HG03066 (cell line): Measurements from ENCODE around the gene KCNT1.

Experiments
- ATAC-seq: cut with Tn5 transposase; IDR thresholded peaks from one replicate; pipeline ENCODE4 v1.9.1; 2021; ENCODE audit warnings: low read depth; ENCODE audit not compliant: unreplicated experiment

KCNT1 gene

DNA sequence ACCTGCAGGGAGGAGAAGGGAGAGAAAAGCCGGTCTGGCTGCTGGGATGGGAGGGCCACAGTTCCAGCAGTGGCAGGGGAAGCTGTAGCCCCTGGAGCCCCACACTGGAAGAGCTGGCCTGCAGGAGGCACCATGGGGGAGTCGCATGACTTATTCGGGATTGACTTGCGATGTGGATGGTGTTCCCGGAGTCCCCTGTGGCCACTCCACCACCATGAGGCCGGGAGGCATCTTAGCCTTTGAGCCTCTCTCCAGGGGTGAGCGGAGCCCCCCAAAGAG is 92.0 kb downstream of the KCNT1 start:
- no peak for ATAC-seq

DNA sequence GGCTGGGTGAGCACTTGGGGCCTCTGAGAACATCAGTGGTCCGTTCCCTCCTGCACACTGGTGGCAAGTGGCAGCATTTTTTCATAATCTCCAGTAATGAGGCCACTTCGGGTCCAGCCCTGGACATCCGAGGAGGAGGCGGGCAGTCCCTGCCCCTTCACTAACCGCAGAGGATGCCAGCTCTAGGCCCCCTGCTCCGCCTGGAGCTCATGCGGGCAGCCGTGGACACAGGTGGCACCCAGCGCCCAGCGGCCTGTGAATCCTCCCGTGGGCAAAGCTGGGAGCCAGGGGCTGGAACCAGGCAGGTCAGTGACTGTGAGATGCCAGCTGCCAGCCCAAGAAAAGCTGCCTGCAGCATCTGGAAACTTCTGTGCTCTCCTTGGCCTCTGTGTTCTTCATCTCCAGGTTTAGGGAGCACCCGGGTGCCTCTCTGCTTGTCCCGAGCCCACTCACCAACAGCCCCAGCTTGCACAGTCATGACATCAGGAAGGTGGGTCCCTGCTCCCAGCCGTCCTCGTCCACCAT is 92.4 kb downstream of the KCNT1 start:
- no peak for ATAC-seq

DNA sequence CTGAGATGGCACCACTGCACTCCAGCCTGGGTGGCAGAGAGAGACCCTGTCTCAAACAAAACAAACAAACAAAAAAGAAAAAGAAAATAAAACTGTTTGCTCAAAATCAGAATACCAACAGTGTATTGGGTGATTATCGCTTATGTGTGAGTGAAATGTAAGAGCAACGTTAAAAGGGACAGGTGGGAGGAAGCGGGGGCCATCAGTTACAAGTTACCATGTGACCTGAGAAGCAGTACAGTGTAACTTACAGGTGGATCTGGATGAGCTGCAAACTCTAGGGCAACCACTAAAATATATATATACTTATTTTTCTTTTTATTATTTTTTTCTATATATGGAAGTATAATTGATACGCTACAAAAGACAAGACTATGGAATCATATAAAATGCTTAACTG is 93.4 kb downstream of the KCNT1 start:
- ATAC-seq, result no peak

DNA sequence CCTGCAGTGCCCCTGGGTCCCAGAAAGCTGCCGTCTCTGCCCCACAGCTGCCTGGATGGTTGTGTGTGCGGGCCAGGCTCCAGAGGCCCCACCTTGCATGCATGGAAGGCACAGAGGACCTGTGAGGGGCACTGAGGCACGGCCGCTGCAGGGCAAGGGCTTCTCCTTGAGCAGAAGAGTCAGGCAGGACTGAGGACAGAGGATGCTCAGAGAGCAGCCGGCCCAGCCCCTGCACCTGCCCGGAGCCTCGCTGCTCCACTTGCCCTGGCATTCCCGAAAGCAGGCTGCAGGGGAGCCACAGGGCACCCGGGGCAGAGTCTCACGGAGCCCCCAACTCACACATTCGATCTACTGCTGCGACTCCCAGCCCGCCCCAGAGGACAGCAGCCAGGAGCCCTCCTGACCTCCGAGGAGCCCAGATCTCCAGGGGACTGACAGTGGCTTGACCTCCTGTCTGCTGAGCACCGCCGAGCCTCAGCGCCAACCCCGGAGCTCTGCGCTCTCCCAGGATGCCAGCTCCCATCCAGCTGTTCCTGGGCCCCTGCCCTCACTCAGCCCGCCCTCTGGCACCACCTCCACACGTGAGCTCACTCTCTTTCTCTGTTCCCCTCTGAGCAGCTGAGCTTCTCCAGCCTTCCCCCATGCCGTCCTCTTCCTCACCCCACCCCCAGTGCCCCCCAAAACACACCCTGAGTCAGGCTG is 95.0 kb downstream of the KCNT1 start:
- no peak for ATAC-seq

DNA sequence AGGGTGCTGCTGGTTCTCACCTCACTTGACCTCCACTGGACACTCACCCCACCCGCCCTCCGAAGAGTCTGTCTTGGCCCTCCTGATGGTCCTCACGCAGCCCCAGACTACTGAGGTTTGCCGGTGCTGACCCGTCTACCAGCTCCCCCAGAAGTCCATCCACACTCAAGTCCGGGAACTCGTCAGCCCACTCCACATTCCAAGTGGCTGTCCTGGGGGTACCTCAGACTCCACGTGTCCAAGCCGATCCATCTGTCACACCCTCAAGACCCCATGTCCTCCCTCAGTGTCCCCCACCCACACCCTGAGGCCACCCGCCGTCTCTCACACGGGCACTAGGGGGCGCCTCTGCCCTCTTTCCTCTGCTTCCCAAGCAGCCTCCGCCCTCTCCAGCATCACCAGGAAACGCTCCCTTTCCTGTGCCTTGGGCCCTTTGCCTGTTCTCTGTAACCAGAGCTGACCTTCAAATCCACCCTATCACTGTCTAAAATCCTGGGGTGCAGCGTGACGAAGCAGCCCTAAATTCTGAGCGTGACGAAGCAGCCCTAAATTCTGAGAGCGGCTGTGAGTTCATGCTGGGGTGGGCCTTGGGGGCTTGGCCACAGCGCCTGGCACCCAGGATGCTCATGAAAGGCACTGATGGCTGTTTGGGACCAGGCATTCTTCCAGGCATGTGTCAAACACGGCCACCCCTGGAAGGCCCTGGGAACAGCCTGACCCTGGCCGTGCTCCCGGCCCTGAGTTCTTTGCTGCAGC is 95.7 kb downstream of the KCNT1 start:
- ATAC-seq, result no peak

DNA sequence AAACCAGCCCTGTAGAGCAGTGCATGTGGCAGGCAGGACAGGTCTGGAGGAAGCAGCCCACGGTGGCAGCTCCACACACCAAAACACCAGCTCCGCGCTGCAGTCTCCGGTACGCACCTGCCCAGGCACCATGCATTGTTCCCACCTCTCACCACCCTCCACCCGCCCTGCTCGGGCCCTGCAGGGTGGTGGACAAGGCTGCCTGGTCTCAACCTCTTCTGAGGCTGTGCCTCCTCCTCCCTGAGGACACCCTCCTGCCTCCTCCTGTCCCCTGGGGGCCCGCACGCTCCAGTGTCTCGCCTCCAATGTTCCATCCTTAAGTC is 96.2 kb downstream of the KCNT1 start:
- no peak for ATAC-seq

DNA sequence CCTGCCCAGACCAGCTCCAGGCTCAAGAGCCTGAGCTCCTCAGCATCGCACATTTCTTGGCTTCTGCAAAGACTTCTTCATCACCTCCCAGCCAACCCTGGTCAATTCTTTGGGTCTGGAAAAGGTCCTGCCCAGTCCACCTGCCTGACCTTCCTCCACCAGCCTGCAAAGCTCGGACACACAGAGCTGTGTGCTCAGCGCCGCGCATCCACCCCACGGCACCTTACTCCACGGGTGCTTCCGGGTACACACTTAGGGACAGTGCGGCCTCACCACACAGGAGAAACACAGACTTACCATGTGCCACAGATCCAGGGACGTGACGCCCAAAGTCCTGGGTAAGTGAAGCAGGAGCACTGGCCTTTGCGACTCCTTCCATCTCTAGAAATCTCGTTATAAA is 97.3 kb downstream of the KCNT1 start:
- no peak for ATAC-seq

DNA sequence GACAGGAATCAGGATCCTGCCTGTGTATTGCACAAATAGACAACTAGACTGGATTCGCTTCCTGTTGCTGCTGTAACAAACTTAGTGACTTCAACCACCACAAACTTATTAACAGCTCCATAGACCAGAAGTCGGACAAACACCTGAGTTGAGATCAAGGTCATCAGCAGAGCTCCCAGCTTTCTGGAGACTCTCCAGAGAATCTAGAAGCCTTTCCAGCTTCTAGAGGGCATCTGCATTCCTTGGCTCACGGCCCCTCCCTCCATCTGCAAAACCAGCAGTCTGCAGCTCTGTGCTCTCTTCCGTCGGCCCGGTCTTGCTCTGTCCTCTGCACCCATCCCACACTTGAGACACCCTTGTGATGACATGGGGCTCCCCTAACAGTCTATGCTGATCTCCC is 99.1 kb downstream of the KCNT1 start:
- no peak for ATAC-seq

DNA sequence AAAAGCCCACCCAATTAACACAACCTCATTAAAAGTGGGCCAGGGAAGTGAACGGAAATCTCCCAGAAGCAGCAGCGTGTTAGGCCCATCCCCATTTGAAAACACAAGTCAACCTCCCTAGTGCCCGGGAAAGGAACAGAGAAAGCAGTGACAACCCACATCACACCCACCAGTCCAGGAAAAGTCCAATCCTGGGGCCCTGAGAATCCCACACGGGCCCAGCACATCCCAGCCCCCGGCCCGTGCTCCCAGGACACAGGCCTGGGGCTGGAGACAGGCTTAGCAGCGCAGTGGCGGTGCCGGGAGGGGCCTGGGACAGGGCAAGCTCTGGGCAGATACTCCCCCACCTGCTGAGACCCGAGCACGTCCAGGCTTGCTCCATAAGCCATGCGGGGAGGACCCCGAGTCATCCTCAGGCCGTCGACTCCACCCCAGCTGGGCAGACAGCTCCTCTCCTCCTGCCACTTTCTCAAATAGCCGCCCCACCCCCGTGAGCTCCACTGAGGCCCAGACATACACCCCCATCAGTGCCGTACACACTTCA is 101.0 kb downstream of the KCNT1 start:
- no peak for ATAC-seq

DNA sequence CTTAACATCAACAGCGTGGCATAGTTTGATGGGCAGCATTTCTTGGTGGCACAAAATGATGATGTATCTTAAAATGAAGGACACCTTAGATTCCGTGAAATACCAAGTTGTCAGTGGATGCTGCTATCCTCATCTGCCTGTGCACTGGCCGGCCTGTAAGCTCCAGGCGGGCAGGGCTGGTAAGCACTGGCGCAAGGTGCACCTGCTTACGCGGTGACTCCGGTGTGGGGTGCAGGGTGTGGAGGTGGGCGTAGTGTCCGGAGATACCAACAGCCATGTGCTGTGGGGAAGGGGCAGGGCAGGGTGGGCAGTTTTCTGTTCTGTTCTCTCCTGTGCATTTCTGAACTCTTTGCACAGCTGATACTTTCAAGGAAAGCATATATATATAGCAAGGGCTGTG is 101.5 kb downstream of the KCNT1 start:
- ATAC-seq, result no peak

DNA sequence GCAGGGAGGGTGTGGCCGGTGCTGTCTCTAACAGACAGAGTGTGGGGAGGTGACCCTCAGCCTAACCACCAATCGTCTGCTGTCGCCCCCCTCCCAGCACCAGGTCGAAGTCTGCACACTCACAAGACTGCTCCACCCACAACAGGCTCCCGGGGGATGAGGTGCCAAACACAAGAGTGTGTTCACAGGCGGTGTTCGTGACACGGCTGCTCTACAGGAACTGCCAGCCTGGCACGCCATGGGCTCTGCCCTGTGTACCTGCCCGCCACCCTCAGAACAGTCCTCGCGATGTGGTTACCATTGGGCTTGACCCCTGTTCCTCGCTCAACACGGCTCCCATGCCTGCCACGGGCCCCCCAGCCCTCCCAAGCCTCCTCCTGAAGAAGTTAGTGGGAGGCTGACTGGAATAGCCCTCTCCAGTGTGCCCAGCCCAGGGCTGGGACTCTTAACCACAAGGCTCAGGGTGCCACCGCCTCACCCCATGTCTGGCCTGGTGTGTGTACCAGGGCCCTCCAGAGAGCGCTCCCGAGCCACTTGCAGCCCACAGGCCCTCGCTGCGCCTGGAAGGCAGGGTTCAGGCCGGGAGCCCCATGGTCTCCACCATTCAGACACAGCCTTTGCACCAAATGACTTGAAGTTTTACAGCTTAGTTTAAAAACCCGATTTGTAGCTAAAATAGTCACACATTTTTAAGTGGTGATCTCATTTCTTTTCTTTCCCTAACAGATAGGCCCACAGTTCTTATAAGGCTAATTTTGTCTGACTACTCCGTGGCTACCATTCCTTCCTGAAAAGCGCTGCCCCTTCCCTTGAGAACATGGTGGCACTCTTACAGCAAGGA is 102.8 kb downstream of the KCNT1 start:
- ATAC-seq, result no peak

DNA sequence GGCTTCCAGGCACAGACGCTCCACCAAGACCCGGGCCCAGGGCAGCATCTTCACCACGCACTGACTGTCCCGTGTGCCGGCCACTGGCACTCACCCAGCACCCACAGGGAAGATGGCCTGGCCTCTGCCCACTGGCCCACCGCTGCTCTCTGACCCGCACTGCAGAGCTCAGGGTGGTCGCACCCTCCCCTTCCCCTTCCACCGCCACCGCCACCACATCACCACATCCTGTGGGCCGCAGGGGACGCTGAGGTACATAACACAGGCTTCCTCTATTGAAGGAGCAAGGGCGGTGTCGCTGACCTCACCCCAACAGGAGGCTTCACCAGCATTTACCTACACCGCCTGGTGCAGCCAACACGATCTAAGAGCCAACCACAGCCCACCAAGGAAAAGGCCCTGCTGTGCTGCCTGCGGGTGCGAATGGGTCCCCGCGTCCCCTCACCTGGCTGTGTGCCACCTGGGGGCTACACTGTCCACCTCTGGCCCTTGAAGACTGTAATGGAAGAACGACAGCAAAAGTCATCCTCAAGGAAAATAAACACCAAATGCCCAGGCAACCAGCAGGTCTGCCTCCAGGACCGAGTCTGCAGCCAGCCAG is 103.5 kb downstream of the KCNT1 start:
- ATAC-seq, result no peak

DNA sequence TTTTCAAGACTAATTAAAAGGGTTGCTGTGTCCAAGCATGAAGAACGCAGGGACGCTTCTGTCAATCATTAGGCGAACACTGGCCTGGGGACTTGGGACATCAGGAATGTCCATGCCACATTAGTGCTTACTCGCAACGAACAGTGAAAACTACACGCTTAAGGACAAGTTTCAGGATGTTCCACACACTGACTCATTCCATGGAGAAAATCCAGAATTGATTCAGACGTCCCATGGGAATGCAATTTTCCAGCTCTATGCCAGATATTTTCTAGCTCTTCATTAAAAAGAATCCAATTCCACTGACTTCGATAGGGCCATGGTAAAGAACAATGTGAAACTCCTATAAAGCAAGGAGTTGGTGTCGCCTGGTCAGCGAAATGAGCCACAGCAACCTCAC is 107.2 kb downstream of the KCNT1 start:
- ATAC-seq, result no peak

DNA sequence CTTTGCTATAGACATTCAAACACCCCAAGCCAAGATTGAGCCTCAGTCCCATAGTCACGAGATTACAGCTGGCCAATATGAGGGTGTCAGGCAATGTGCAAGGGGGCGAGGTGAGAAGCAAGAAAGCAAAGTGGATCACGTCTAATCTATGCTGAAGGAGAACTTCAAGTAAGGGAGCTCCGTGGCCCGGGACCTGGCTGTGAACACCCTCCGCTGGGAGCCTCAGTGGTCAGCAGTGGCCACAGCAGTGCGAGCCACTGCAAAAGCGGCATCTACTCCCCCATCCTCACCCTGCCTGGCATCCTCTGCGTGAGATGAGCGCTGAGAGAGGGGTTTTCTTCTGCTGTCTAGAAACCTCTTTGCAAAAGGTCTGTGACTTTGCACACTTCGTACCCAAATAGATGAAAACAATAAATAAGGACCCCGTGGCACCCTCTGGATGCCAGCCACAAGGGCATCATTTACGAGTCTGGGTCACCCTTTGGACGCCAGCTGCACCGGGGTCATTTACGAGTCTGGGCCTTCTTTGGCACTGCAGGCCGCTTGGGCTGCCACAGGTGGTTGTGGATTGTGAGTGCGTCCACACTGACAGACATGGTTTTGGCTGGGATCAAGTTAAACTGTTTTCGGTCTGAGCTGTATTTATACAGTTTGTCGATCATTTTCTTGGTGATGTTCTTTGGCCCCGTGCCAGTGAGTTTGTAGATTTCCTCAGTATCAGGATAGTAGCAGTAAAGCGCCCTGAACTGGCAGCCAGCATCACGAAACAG is 109.0 kb downstream of the KCNT1 start:
- no peak for ATAC-seq

DNA sequence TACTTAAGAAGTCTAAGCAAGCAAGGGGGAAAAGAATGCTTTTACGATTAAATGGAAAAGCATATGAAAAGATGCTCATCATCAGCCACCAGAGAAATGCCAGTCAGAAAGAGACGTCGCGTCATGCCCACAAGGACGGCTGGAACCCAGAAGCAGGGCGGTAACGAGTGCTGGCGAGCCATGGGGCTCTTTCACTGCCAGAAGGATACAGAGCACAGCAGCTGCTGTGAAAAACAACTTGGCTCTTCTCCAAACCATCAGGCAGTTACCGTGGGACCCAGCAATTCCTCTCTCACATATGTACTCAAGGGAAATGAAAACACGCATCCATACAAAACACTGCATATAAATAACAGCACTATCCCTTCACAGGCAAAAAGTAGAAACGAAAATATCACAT is 109.8 kb downstream of the KCNT1 start:
- no peak for ATAC-seq

DNA sequence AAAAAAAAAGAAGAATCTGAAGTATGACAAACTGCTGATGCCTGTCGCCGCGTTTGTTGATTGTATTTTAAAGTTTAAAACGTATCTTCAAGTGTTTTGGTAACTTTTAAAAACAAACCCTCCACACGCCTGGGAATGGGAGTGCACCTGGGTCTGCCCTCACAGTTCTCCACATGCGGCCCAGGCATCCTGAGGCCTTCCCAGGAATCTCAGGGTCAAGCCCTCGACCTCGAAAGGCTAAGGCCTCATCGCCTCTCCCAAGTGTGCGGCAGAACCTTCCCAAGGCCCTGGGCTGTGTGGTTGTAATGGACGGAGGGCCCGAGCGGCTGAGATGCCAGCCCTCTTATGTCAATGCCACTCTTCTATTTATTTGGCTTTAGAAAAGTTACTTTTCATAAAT is 111.0 kb downstream of the KCNT1 start:
- ATAC-seq, result no peak

DNA sequence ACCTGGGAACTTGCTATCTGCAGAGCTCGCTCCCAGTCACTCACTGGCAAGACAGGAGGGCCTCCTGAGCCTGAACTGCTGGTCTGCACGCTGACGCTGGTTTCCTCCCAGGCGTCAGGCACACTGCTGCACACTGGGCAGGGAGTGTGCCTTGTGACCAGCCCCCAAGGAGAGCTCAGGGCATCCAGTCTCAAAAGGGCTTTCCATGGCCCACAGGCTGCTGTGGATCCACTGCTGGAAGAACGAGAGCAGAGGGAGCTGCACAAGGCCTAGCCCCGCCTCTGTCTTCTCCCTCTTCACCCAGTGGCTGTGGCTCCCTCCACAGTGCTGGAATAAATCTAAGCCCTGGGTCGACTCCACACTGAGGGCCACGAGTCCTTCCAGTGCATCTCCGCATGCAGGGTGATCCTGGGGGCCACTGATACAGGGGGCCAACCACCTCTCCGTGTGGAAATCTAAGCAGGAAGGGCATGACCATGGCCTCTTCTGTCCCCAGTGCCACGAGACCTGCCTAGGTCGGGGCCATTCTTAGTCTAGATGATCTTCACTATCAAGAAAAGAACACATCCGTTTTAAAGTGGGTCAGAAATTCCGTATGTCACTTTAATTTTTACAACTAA is 111.8 kb downstream of the KCNT1 start:
- no peak for ATAC-seq

DNA sequence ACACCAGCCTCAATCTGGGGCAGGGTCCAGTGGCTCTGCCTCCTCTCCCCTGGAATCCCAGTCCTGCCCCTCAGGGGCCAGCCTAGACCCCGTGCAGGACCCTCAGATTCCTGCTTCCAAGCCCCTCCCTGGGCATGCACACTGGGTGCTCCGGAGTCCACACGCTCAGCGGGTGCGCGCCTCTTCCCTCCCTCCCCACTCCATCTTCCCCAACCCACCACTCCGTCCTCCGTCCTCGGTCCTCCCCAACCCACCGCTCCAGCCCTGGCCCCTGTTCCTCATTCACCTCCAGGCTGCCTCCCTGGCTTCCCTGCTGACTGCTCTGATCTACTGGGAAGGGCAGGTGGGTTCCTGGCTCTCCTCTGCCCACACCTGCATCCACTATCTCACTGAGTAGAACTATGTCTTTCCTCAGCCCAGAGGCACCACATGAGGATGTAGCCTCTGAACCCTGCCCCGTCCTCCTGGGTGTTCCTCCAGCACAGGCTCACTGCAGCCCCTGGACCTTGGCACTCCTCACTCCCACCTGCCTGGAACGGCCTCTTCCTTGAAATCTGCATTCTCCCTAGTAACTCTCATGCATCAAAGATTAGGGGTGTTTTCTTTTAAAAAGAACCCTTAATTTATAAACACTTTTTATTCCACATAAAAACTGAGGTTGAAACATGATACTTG is 112.6 kb downstream of the KCNT1 start:
- ATAC-seq, result no peak

DNA sequence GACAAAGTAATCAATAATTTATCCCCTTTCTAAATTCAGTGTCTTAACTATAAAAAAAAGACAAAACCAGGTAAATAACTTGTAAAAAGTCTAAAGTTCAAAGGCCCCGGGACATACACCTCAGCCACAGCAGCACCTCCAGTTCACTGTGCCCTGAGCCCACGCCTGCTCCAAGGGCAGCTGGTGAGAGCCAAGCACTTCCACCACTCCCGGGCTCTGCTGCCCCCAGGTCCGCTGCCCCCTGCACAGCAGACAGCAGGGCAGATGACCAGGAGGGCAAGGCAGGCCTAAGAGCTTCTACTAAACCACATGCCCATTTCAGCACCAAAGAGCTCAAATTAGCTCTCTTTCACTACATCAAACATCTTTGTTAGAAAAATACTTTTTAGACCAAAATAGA is 113.4 kb downstream of the KCNT1 start:
- ATAC-seq, result no peak
